H9 (cell line): ENCODE results near the gene MYEF2. TPM values are rescaled to one million over a fixed set of nuclear protein-coding genes. Genes with fewer than 3 reads are reported as not detected.
A peak's percentile ranks its signal among the peaks of the same experiment; 100 is the strongest.

Experiments
- DNase-seq: peaks from one replicate; pipeline ENCODE4 v3.0.0-alpha.2; 2017
- H2AFZ ChIP-seq: one replicate; pipeline ENCODE4 v1.6.1; 2013; ENCODE audit warnings: mild to moderate bottlenecking, low read length, control low read depth, moderate library complexity
- H2AK5ac ChIP-seq: 2 replicates; pipeline ENCODE4 v1.6.1; 2013; ENCODE audit warnings: low read length, control low read depth, mixed read lengths; ENCODE audit not compliant: insufficient read length
- H2BK120ac ChIP-seq: one replicate; pipeline ENCODE4 v1.6.1; 2013; ENCODE audit warnings: low read depth, mild to moderate bottlenecking, low read length, control low read depth, inconsistent platforms; ENCODE audit not compliant: poor library complexity, severe bottlenecking
- H2BK12ac ChIP-seq: 2 replicates; pipeline ENCODE4 v1.6.1; 2013; ENCODE audit warnings: low read length, control low read depth, mixed read lengths, low read depth; ENCODE audit not compliant: insufficient read length
- H2BK15ac ChIP-seq: 2 replicates; pipeline ENCODE4 v1.6.1; 2013; ENCODE audit warnings: low read depth, low read length, control low read depth
- H2BK20ac ChIP-seq: one replicate; pipeline ENCODE4 v1.6.1; 2013; ENCODE audit warnings: low read depth, mild to moderate bottlenecking, low read length, control low read depth, inconsistent platforms; ENCODE audit not compliant: poor library complexity, severe bottlenecking
- H2BK5ac ChIP-seq: 2 replicates; pipeline ENCODE4 v1.6.1; 2013; ENCODE audit warnings: low read length, control low read depth, mixed read lengths; ENCODE audit not compliant: insufficient read length
- H3K14ac ChIP-seq: 2 replicates; pipeline ENCODE4 v1.6.1; 2013; ENCODE audit warnings: low read length, control low read depth; ENCODE audit not compliant: insufficient read depth
- H3K18ac ChIP-seq: 2 replicates; pipeline ENCODE4 v1.6.1; 2013; ENCODE audit warnings: low read depth, mild to moderate bottlenecking, mixed read lengths, low read length, control low read depth; ENCODE audit not compliant: insufficient read length
- H3K23ac ChIP-seq: 2 replicates; pipeline ENCODE4 v1.6.1; 2013; ENCODE audit warnings: low read length, control low read depth, mixed read lengths, low read depth; ENCODE audit not compliant: insufficient read length
- H3K23me2 ChIP-seq: 2 replicates; pipeline ENCODE4 v1.6.1; 2013; ENCODE audit warnings: low read depth, mild to moderate bottlenecking, mixed read lengths, low read length, control low read depth; ENCODE audit not compliant: insufficient read length, poor library complexity, severe bottlenecking
- H3K27ac ChIP-seq: 2 replicates; pipeline ENCODE4 v1.5.1; 2013; ENCODE audit warnings: low read length, control low read depth, mixed read lengths, low read depth; ENCODE audit not compliant: insufficient read length
- H3K27me3 ChIP-seq: 2 replicates; pipeline ENCODE4 v1.6.1; 2013; ENCODE audit warnings: low read length, control low read depth, inconsistent platforms; ENCODE audit not compliant: insufficient read depth
- H3K4ac ChIP-seq: 2 replicates; pipeline ENCODE4 v1.6.1; 2013; ENCODE audit warnings: low read depth, mild to moderate bottlenecking, control low read depth, inconsistent platforms, low read length, moderate library complexity
- H3K4me1 ChIP-seq: 2 replicates; pipeline ENCODE4 v1.6.1; 2013; ENCODE audit warnings: low read length, control low read depth, inconsistent platforms; ENCODE audit not compliant: insufficient read depth
- H3K4me2 ChIP-seq: 2 replicates; pipeline ENCODE4 v1.6.1; 2013; ENCODE audit warnings: low read length, control low read depth, mixed read lengths; ENCODE audit not compliant: insufficient read length, insufficient read depth
- H3K56ac ChIP-seq: 2 replicates; pipeline ENCODE4 v1.6.1; 2013; ENCODE audit warnings: low read depth, mild to moderate bottlenecking, mixed read lengths, low read length, control low read depth; ENCODE audit not compliant: insufficient read length
- H3K79me1 ChIP-seq: 2 replicates; pipeline ENCODE4 v1.6.1; 2013; ENCODE audit warnings: low read depth, mild to moderate bottlenecking, moderate library complexity, low read length, control low read depth, inconsistent platforms; ENCODE audit not compliant: insufficient read depth, poor library complexity, severe bottlenecking
- H3K79me2 ChIP-seq: 2 replicates; pipeline ENCODE4 v1.6.1; 2013; ENCODE audit warnings: low read length, control low read depth, inconsistent platforms; ENCODE audit not compliant: insufficient read depth
- H3K9ac ChIP-seq: 2 replicates; pipeline ENCODE4 v1.6.1; 2013; ENCODE audit warnings: low read length, control low read depth, mixed read lengths; ENCODE audit not compliant: insufficient read length; ENCODE audit errors: extremely low read depth
- H3K9me3 ChIP-seq: one replicate; pipeline ENCODE4 v1.6.1; 2013; ENCODE audit warnings: low read depth, low read length, inconsistent platforms; ENCODE audit not compliant: control insufficient read depth
- H3T11ph ChIP-seq: one replicate; pipeline ENCODE4 v1.6.1; 2013; ENCODE audit warnings: mild to moderate bottlenecking, low read length, control low read depth, inconsistent platforms
- H4K20me1 ChIP-seq: one replicate; pipeline ENCODE4 v1.6.1; 2013; ENCODE audit not compliant: control insufficient read depth, insufficient read length, insufficient read depth
- H4K5ac ChIP-seq: 2 replicates; pipeline ENCODE4 v1.6.1; 2013; ENCODE audit warnings: low read depth, mild to moderate bottlenecking, mixed read lengths, low read length, control low read depth; ENCODE audit not compliant: insufficient read length
- H4K8ac ChIP-seq: replicated peaks from 2 replicates; pipeline ENCODE4 v1.6.1; 2013; ENCODE audit warnings: low read length, control low read depth, mixed read lengths, low read depth; ENCODE audit not compliant: insufficient read length
- H4K91ac ChIP-seq: 2 replicates; pipeline ENCODE4 v1.6.1; 2013; ENCODE audit warnings: low read depth, mild to moderate bottlenecking, moderate library complexity, mixed read lengths, low read length, control low read depth; ENCODE audit not compliant: insufficient read length
- H3K27ac Mint-ChIP-seq, 3 experiments: 2 replicates in 2 of 3; 3 replicates in 1 of 3; pipeline ENCODE4 v1.8.0; 2020 to 2021; ENCODE audit warnings: mixed read lengths in 3 of 3, mild to moderate bottlenecking in 1 of 3, moderate library complexity in 1 of 3
- H3K27me3 Mint-ChIP-seq: 2 replicates; pipeline ENCODE4 v1.8.0; 2021; ENCODE audit warnings: low read depth, mild to moderate bottlenecking, moderate library complexity, mixed read lengths
- H3K36me3 Mint-ChIP-seq, 3 experiments: 2 replicates in 2 of 3; 3 replicates in 1 of 3; pipeline ENCODE4 v1.8.0; 2020 to 2021; ENCODE audit warnings: low read depth in 3 of 3, mixed read lengths in 3 of 3; ENCODE audit not compliant: insufficient read depth in 1 of 3
- H3K4me1 Mint-ChIP-seq, 2 experiments: 2 replicates each; pipeline ENCODE4 v1.8.0; 2020; ENCODE audit warnings: mixed read lengths in 2 of 2
- H3K4me3 Mint-ChIP-seq, 2 experiments: 2 replicates in 1 of 2; 3 replicates in 1 of 2; pipeline ENCODE4 v1.8.0; 2020 to 2021; ENCODE audit warnings: mild to moderate bottlenecking in 2 of 2, mixed read lengths in 2 of 2, moderate library complexity in 1 of 2
- H3K9me3 Mint-ChIP-seq, 2 experiments: 2 replicates in 1 of 2; 3 replicates in 1 of 2; pipeline ENCODE4 v1.8.0; 2020; ENCODE audit warnings: mild to moderate bottlenecking in 2 of 2, mixed read lengths in 2 of 2, moderate library complexity in 1 of 2
- CTCF ChIP-seq: fragments of 200-600 bp; sonication (generic); conservative IDR thresholded peaks from 3 replicates; pipeline ENCODE4 v1.8.0; 2021; ENCODE audit warnings: antibody characterized with exemption, mild to moderate bottlenecking
- total RNA-seq: library from RNA; stranded (reverse); gene quantifications from 2 replicates; pipeline ENCODE4 v1.2.1, GENCODE V29; 2021

MYEF2 gene
- total RNA-seq, 1 experiment from 2014 or later: 85.2 TPM

DNA sequence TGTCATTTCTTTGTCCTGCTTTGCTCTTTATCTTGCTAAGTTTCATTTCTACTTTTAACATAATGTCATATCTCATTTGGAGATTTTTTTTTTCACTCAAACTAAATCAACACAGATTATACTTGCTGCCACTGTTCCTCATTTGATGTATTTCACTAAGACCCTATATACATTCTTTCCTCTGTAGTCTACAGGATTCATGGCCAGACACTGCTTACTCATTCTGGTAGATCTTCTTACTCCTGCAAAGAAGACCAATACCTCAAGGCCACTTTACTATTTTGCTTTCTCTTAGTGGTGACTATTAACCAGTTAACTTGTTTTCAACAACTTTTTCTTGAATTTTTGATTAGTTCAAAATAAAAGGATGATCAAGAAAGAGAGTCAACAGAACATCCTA lies 30.7 kb downstream of the MYEF2 start:
- Mint-ChIP-seq H3K9me3 (no peaks in the 10 kb centered on the region), H3K27ac (peak overlapping the region in 1 of 3 experiments; percentile 7; a peak in 1 of 7 replicates), H3K36me3 (peaks cover 14 to 43% (median 41%) of the 10 kb centered on the region in 3 experiments; a peak in 6 of 7 replicates), H3K4me1 (peaks cover 16 to 21% of the 10 kb centered on the region in 2 experiments), H3K27me3 (no peaks in the 10 kb centered on the region), H3K4me3 (no peak overlapping the region)
- H3K4me1 ChIP-seq: no peaks in the 10 kb centered on the region
- H3T11ph ChIP-seq: no peak overlapping the region
- H2BK120ac ChIP-seq: no peak overlapping the region
- H4K20me1 ChIP-seq: no peaks in the 10 kb centered on the region
- H3K9ac ChIP-seq: no peak overlapping the region
- H3K27me3 ChIP-seq: no peaks in the 10 kb centered on the region
- H2BK12ac ChIP-seq: no peak overlapping the region
- H3K56ac ChIP-seq: no peak overlapping the region
- no peaks in the 10 kb centered on the region for H3K79me1 ChIP-seq
- no peaks in the 10 kb centered on the region for H3K9me3 ChIP-seq
- no peak overlapping the region for H4K91ac ChIP-seq
- H2BK15ac ChIP-seq: no peak overlapping the region
- H3K23ac ChIP-seq: no peak overlapping the region
- H3K23me2 ChIP-seq: no peaks in the 10 kb centered on the region
- H3K27ac ChIP-seq: no peak overlapping the region
- no peak overlapping the region for H3K14ac ChIP-seq
- no peak for TF ChIP-seq CTCF
- no peak overlapping the region for H2AK5ac ChIP-seq
- H2BK5ac ChIP-seq: no peak overlapping the region
- H3K4ac ChIP-seq: no peak overlapping the region
- no peak overlapping the region for H4K5ac ChIP-seq
- H3K18ac ChIP-seq: no peak overlapping the region
- H2AFZ ChIP-seq: no peak overlapping the region
- DNase-seq: no peak
- no peak overlapping the region for H4K8ac ChIP-seq
- H3K4me2 ChIP-seq: no peak overlapping the region
- H3K79me2 ChIP-seq: no peaks in the 10 kb centered on the region
- H2BK20ac ChIP-seq: no peak overlapping the region
